GM12891 (cell line): ENCODE measurements around the gene TMCO4.

Experiments used
- DNase-seq: peaks from one replicate; pipeline ENCODE4 v3.0.0; 2011; ENCODE audit warnings: low spot score; ENCODE audit not compliant: insufficient read length
- FAIRE-seq: peaks from 2 replicates; lab custom pipeline; 2011; peaks lifted over from hg19 to GRCh38; lab: Jason Lieb, UNC
- PAX5 ChIP-seq: IDR thresholded peaks from 2 replicates; pipeline ENCODE4 v1.6.1; 2011; ENCODE audit warnings: low read length, moderate library complexity, mild to moderate bottlenecking; ENCODE audit not compliant: insufficient read depth, severe bottlenecking
- POLR2A ChIP-seq: IDR thresholded peaks from 2 replicates; pipeline ENCODE4 v1.6.1; 2011; ENCODE audit warnings: low read depth, low read length, control low read depth
- POLR2AphosphoS5 ChIP-seq: IDR thresholded peaks from 2 replicates; pipeline ENCODE4 v1.6.1; 2011; ENCODE audit warnings: low read depth, low read length, control low read depth
- POU2F2 ChIP-seq: IDR thresholded peaks from 2 replicates; pipeline ENCODE4 v1.6.1; 2011; ENCODE audit warnings: low read depth, mild to moderate bottlenecking, control low read depth, low read length, moderate library complexity
- SPI1 ChIP-seq: IDR thresholded peaks from 2 replicates; pipeline ENCODE4 v1.6.1; 2011; ENCODE audit warnings: low read depth, low read length, control low read depth
- TAF1 ChIP-seq: IDR thresholded peaks from 2 replicates; pipeline ENCODE4 v1.6.1; 2011; ENCODE audit warnings: low read depth, low read length, control low read depth

The TMCO4 gene

DNA sequence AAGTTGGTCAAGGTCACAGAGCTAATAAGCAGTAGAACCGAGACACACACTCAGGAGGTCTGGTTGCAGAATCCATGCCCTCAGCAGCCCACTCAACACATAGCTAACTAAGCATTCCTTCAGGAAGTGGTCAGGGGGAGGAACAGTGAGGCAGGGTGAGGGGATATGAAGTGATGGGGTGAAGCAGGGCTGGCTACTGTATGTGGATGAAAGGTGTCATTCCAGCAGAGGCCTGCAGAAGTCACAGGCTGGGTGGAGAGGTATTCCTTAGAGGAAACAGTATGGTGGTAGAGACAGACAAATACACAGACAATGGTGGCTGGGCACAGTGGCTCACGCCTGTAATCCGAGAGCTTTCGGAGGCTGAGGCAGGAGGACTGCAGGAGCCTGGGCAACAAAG is 14.1 kb downstream of the TMCO4 start:
- FAIRE-seq (no peak), DNase-seq (no peak)
- TF ChIP-seq PAX5 (no peak), TAF1 (no peak), SPI1 (no peak), POLR2AphosphoS5 (no peak), POU2F2 (no peak), POLR2A (no peak)

DNA sequence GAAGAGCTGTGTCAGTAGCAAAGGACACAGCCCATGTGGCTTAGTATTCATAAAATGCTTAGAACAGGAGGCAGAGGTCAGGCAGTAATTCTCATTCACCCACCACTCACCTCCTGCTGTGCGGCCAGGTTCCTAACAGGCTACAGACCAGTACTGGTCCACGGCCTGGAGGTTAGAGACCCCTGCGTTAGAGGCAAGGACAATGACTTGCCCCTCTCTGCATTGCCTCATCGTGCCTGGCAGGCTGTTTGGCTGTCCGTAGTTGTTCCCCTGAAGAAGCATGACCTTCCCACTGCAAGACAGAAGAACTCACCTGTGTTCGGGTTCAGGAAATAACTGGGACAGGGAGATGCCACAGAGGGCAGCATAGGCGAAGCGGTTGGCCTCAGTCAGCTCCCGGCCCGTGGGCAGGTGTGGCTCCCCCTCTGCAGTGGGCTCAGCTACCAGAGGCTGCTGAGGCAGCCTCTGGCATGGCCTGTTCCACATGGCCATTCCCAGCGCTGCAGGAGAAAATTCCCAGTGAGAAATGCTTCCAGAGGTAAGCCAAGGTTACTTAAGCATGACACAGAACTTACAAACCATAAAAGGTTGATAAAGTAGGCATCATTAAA is 19.3 kb downstream of the TMCO4 start:
- FAIRE-seq (no peak), DNase-seq (no peak)
- TF ChIP-seq TAF1 (no peak), SPI1 (no peak), PAX5 (no peak), POLR2AphosphoS5 (no peak), POU2F2 (no peak), POLR2A (no peak)

DNA sequence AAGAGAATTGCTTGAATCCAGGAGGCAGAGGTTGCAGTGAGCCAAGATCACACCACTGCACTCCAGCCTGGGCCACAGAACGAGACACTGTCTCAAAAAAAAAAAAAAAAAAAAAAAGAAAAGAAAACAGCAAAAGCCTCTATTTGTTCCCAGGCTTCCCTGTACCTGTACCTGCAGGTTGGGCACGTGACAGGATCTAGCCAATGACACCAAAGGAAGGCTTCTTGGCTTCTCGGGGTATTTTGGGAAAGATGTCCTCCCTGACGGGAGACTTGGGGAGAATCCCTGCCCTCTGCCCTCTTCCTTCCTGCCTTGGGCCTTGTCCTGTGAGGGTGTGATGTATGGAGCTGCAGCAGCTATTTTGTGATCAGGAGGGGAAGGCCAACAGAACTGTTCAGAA is 22.8 kb downstream of the TMCO4 start:
- no peak for DNase-seq
- no peak for TF ChIP-seq TAF1
- no peak for TF ChIP-seq POLR2A
- no peak for TF ChIP-seq POU2F2
- no peak for TF ChIP-seq PAX5
- TF ChIP-seq POLR2AphosphoS5 = no peak
- TF ChIP-seq SPI1 = no peak
- no peak for FAIRE-seq

DNA sequence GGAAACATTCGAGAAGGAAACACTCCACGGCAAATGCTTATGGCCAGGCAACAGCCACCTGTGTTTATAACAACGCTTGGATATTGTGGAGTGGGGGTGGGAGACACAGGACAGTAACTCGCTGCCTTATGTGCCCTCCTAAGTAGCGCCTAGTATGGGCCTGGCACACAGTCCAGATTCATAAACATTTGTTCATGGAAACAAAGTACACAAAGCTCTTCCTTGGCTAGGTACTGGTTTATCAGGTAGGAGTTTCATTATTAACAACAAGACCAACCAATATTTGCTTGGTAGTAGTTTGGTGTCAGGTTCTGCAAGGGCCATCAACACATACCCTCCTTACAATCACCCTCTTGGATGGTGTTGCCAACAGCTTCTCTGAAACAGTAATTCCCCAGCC is 23.4 kb downstream of the TMCO4 start:
- FAIRE-seq (no peak), DNase-seq (no peak)
- no peak for TF ChIP-seq POLR2AphosphoS5
- no peak for TF ChIP-seq PAX5
- no peak for TF ChIP-seq TAF1
- TF ChIP-seq POLR2A = no peak
- TF ChIP-seq POU2F2 = no peak
- no peak for TF ChIP-seq SPI1

DNA sequence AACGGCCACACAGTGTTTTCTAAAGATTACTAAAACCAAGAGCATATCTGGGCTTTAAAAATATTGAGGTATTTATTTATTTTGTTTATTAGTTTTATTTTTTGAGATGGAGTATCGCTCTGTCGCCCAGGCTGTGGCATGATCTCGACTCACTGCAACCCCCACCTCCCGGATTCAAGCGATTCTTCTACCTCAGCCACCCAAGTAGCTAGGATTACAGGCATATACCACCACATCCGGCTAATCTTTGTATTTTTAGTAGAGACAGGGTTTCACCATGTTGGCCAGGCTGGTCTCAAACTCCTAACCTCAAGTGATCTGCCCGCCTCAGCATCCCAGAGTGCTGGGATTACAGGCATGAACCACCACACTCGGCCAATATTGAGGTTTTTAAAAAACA is 23.9 kb downstream of the TMCO4 start:
- FAIRE-seq = no peak
- no peak for TF ChIP-seq SPI1
- no peak for TF ChIP-seq POLR2AphosphoS5
- no peak for TF ChIP-seq POU2F2
- TF ChIP-seq PAX5 = no peak
- no peak for TF ChIP-seq POLR2A
- TF ChIP-seq TAF1 = no peak
- DNase-seq = no peak

DNA sequence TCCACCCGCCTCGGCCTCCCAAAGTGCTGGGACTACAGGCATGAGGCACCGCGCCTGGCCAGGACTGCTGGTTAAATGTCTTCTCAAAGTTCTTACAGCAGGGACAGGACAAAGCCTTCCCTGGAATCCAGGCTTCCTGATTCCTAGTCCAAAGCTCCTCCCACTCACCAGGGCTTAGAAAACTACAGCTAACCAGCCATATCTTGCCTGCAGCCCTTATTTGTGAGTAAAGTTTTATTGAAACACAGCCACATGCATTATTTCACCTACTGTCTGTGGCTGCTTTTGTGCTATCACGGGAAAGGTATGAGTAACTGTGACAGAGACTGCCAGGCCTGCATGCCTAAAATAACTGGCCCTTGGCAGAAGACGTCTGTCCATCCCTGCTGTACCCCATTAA is 24.4 kb downstream of the TMCO4 start:
- FAIRE-seq (no peak), DNase-seq (no peak)

DNA sequence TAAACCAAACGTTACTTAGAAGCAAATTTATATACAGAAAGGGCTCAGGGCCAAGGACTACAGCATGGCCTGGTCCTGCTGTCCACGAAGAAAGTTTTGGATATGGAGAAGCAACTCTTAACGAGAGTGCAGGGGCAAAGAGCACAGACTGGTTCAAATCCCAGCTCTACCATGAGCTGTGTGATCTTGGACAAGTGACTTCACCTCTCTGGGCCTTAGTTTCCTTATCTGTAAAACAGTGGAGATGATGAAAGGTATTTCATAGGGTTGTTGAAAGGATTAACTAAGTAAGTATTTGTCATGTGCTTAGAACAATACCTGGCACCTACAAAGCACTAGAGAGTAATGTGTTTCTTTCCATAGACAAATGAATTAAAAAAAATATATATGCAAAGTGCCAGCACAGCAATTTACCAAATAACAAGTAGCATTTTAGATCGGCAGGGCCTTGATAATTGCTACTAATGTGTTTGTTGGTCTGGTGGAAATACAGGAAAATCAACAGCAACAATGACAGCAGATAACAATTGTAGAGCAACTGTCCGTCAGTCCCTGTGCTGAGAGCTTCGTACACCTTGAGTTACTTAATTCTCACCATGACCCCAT is 25.4 kb downstream of the TMCO4 start:
- TF ChIP-seq POU2F2 (no peak), POLR2AphosphoS5 (no peak), SPI1 (no peak), TAF1 (no peak), PAX5 (no peak), POLR2A (no peak)
- DNase-seq (no peak), FAIRE-seq (no peak)

More for the DNA sequence above, 24.4 kb downstream of the TMCO4 start:
- TF ChIP-seq POLR2AphosphoS5 = no peak
- no peak for TF ChIP-seq SPI1
- TF ChIP-seq PAX5 = no peak
- no peak for TF ChIP-seq POLR2A
- no peak for TF ChIP-seq POU2F2
- no peak for TF ChIP-seq TAF1

DNA sequence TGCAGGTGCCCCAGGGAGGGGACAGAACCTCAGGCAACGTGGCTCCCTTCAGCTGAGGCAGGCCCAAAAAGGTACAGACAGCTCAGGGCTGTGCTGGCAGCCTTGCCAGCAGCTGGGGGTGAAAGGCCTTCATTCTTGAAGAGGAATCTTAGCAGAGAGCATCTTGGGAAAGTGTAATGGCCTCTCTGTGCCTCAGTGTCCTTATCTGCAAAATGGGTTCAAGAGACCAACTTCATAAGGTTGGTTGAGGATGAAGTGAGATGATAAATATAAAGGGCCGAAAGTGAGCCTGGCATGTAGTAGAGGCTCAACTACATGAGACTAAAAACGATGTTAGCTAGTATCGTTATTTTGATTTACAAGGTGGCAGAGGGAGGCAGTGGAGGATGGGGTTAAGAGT is 26.2 kb downstream of the TMCO4 start:
- no peak for DNase-seq
- no peak for TF ChIP-seq SPI1
- TF ChIP-seq POLR2AphosphoS5 = no peak
- no peak for TF ChIP-seq POU2F2
- TF ChIP-seq POLR2A = no peak
- TF ChIP-seq PAX5 = no peak
- no peak for FAIRE-seq

DNA sequence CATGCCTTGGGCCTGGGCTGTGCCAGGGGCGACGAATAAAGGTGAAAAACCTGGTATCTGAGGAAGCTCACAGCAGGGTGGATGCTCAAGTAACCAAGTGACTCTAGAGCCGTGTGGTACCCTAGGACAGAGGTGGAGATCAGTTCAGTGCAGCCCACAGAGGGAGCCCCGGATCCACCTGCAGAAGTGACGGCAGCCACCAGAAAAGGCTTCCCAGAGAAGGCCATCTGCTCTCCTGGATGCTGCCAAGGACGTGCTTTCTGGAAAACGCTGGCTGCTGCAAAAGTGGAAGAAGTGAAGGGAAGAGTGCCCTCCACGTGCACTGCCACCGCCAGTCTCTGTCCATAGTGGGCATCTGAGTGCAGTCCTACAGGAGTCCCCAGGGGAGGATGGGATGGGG is 27.7 kb downstream of the TMCO4 start:
- DNase-seq = no peak
- TF ChIP-seq TAF1 (no peak), POLR2AphosphoS5 (no peak), POLR2A (no peak), SPI1 (no peak), POU2F2 (no peak), PAX5 (no peak)
- FAIRE-seq = no peak

DNA sequence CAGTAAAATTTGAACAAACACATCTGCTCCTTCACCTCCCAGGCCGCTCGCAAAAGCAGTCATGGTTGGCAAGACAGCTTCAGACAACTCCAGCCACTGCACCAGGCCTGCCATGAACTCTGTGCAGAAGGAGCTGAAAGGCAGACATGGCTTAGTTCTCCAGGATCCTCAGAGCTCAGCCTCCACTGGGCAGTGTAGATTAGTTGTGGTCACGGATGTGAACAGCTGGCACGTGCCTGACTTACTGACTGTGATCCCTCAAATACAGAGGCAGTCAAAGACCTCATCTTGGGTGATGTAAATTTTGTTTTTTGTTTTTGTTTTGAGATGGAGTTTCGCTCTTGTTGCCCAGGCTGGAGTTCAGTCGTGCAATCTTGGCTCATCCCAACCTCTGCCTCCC is 28.4 kb downstream of the TMCO4 start:
- DNase-seq = no peak
- no peak for FAIRE-seq

More for the DNA sequence above, 28.4 kb downstream of the TMCO4 start:
- TF ChIP-seq SPI1 = no peak
- no peak for TF ChIP-seq POLR2AphosphoS5
- no peak for TF ChIP-seq PAX5
- TF ChIP-seq POU2F2 = no peak
- TF ChIP-seq POLR2A = no peak
- TF ChIP-seq TAF1 = no peak
